GM18870 (cell line): ENCODE measurements around the gene KLF7.
"Not testable (repeated sequence)": the region's sequence is repeated elsewhere in the genome, so short reads cannot be mapped to it uniquely, and the experiment has no call there.

Experiments used
- ATAC-seq: cut with Tn5 transposase; IDR thresholded peaks from one replicate; pipeline ENCODE4 v1.9.1; 2021; ENCODE audit warnings: moderate library complexity; ENCODE audit not compliant: unreplicated experiment

KLF7 gene

DNA sequence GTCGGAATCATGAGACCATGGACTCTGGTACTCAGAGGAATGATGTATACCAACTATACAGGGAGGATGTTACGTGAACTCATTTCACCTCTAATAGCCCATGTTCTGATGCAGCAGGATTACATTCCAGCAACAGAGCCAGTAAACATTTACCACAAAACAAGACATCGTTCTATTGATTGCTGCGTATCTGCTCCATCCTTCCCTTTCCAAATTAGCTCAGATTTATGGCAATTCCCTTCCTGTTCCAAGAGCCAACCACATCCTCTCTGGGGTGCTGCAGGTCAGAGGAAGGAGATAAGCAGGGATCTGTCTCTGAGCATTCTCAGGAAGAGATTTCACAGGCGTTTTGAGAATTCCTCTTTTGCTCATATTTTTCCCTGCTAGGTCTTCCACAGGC, 98.3 kb downstream of the KLF7 start:
- ATAC-seq, result no peak

DNA sequence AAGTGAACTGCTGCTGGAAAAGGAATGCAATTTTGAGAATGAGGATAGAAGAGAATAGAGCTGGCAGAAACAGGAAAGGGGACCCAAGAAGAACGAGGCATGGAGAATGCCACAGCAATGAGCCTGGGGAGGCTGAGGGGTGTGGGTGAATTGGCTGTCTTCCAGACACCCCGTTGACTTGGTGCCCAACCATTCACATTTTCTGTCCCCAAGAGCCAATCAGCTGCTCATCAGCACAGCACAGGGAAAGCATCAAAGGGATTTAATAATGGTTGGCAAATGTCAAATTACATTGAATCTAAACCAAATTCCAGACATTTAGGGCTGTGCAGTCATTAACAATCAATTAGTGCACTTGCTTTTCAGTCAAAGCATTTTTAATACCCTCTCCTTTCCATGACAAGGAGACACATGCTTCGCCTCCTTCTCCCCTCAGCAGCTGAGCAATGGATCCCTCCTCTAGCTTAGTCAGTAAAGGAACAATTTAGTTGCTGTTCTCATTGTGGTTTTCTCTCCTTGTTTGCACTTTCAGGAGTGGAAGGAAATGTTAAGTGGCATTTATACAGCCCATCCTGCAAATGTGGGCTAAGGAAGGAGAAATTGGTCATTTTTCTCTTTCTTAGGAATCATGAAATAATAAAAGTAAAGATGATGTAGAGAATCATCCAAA, 98.8 kb downstream of the KLF7 start:
- ATAC-seq, result no peak

DNA sequence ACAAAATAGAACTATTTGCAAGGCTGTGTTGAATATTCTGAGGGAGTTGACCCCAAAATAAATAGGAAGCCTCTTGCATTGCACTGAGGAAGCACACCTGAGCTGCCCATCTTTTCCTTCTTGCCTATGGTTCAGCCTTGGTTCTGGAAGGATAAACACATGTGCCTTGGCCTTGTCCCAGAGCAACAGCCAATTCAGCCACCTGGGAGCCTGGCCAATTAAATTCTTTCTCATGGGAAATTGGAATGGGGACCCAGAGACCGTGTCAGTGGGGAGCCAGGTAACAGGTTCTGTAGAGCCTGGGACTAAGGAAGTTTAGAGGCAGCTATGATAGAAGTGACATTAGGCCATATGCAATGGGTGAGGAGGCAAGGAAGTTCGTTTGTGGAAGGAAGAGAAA, 99.6 kb downstream of the KLF7 start:
- no peak for ATAC-seq

DNA sequence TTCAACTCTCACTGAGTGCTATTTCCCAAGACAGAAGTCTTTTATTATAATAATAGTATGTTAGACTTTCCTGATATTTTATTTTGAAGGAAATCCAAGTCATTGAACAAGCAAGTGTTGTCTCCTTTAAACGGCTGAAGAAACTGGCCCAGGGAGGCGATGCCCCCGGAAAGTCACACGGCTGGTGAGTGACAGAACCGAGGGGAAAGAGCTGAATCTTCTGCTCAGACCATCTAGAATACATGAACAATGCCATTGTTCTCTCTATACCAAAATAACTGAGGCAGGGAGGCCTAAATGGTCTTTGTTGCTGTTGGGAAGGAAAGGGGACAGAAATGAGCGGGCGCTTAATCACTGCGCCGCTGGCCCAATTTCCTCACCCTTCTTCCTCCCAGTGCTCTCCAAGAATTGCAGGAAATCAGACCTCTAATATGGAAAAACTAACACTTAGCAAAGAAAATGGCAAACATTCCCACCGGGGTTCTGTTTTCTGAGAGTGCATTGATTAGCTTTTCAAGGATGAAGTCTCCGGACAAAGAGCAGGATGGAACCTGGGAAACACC, 101.5 kb downstream of the KLF7 start:
- ATAC-seq, result no peak

DNA sequence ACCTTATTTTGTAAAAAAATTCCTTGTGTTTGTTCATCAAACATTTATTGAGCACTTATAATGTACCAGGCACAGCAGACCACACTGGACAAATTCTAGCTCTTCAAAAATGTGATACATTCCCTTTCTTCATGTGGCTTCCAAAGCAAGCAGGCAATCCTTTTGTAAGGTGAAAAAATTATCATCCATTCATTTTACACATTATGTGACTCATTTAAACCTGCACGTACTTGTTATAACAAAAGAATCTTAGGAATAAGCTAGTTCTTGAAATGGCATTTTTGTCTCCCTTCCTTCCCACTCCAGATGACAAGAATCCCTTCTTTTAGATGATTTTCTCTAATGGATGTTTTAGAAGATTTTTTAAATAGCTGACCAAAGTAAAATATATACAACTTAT, 104.6 kb downstream of the KLF7 start:
- no peak for ATAC-seq

DNA sequence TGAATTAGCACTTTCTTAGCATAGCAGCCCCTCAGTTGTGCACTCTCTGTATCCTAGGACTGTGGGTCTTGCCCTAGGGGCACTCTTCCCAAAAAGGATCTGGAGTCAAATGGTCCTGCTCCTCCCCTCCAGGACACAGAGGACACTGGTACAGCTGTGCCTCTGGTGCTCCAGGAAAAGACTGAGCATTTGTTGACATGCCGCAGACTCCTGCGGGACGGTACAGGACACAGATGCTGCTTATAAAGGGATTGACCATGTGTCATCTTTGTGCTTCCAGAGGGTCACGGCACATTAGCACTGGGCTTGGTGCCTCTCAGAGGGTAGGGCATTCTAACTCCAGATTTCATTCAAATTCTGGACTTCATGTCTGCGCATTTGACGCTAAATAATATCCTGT, 110.5 kb downstream of the KLF7 start:
- no peak for ATAC-seq

DNA sequence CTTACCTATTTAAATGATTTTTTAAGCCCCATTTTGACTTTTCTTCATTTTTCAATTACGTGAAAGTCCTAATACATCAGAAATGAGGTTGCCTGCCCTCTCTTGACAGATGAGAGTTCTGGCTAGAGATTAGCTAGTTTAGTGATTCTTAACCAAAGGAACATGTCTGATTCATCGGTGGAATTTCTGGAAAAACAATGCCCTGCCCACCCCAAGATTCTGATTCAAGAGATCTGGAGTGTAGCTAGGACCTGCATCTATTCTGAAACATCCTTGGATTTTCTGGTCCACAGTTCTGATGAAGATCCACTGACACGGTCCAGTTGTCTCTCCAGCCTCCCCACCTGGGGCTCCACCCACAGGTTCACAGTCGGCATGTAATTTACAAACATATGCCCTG, 111.2 kb downstream of the KLF7 start:
- ATAC-seq, result no peak

DNA sequence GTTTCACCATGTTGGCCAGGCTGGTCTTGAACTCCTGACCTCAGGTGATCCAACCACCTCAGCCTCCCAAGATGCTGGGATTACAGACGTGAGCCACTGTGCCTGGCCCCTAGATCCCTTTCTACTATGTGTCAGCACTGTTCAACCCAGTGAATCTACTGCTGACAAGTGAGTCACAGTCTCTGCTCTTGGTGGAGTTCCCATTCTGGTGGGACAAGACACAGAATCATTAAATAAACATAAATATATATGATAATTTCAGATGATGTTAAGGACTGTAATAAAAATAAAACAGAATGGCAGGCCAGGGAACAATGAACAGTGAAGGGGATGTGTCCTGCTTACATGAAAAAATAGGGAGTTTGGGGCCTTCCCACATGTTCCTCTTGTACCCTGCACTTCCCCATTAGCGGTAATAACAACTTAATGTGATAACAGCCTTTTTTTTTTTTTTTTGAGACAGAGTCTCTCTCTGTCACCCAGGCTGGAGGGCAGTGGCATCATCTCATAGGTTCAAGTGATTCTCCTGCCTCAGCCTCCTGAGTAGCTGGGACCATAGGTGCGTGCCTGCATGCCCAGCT, 114.3 kb downstream of the KLF7 start:
- ATAC-seq, result no peak

DNA sequence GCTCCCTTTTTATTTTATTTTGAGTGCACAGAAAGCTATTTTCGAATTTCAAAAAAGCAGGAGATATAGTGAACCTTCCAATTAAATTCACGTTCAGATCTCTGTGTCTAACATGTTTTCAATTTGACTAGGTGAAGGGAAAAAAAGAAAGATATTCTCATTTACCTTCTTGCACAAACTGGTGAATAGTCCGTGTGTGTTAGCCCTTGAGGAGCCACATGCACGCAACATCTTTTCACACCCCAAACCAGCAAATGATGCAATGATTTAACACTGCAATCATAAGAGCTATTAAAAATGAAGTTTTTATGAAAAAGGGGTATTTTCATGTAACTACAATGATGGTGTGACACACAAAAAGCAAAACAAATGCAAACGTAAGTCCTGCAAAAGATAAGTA, 116.6 kb downstream of the KLF7 start:
- no peak for ATAC-seq

DNA sequence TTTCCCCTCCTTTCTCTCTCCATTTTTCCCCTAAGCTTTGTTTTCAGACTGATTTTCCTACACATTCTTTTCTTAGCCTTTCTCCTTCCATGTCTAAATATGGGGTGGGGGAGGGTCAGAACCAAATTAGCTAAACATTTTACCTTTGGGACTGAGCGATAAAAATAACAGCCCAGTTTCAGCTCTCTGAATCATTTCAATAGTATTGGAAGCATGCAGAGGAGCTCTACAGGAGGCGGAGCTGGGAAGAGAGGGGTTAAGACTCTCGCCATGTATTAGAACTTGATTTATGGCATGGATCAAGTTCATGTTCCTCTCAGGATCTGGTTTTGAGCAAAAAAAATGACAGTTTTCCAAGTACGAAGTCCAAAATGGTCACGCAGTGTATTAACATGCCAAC, 117.3 kb downstream of the KLF7 start:
- no peak for ATAC-seq

DNA sequence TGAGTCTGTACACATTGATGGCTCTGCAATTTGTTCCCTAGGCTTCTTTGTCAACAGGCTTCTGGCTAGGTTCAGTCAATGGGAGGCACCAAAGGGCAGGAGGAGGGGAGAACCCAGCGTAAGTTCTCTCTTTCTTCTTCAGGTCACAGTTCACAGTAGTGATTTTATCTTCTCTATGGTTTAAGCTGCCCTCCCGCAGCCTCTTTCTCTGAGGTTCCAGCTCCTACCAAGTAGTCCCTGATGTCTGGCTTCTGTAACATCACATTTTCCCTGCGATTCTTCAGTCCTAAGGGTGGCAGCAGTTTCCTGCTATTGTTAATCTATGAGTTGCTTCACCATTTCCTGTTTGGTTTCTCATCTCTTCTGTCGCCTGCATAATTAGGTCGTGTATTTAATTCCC, 119.0 kb downstream of the KLF7 start:
- ATAC-seq, result no peak

DNA sequence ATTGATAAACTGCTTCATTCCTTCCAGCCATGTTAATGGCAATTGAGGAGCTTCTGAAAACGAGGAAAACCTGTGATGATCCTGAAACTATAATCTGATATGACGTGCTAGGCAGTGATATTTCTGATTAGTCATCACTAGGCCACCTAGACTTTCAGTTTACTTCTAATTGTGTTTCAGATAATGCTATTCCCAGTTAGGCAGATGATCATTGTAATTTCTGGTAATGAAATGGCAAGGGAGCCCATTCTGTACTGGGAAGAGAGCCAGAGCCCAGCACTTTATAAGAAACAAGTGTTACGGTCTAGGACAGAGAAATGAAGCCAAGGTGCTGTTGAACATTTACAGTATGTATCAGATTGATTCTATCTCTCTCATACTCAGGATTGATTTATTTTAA, 120.2 kb downstream of the KLF7 start:
- ATAC-seq, result no peak

DNA sequence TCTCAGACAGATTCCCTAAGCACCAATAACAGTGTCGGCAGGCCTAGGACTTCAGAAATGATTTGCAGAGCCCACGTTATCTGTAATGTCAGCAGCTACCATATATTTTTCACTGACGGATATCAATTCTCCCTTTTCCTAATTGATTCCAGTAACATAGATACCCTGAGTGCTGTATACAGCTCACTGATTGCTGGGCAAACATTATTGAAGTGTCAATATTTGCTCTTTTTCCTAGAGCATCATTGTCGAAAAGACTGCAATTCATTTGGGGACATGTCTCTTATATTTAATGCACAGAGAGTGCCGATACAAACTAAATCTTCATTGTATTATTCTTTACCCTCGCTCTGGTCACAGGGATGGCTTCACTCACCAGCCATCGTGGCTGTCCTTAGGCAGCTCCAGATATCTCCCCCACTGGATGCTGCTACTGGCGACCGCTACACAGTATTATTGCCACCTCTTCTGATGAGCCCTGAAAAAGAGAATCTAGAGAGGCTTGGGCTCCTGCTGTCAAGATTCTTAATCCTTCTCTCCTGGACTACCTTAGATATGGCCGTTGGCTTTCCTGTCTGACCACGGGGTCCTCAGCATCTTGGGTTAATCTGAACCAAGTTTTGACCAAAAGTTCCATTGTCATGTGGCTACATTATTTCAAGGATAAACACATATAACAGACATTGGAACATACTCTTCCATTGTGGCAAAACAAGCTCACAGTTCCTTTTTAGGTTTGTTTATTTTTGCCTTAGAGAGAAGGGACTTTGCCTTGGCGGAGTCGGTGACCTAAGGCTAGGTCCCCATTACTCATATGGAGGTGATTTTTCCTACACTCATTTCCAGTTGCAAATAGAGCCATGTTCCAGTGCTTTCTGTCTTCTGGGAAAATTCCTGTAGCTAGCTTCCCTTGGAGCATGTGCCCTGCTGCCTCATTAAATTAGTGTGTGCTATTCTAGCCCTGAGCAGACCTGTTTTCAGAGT, 121.1 kb downstream of the KLF7 start:
- no peak for ATAC-seq

DNA sequence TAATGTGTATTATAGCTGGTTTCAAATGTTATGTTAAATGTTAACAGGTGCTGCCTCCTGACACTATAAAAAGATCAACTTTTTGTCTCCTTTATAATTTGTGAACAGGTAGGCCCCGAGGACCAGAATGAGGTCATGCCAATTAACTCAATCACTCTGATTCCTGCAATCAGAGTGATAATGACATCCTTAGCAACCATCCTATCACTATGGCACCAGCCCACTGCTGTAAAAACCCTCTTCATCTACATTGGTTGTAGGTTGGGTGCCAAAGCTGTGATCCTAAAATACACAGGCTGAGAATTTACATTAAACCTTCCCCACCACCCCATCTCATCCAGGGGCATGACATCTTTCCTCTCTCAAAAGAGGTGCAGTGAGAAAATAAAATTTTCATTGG, 122.9 kb downstream of the KLF7 start:
- no peak for ATAC-seq

DNA sequence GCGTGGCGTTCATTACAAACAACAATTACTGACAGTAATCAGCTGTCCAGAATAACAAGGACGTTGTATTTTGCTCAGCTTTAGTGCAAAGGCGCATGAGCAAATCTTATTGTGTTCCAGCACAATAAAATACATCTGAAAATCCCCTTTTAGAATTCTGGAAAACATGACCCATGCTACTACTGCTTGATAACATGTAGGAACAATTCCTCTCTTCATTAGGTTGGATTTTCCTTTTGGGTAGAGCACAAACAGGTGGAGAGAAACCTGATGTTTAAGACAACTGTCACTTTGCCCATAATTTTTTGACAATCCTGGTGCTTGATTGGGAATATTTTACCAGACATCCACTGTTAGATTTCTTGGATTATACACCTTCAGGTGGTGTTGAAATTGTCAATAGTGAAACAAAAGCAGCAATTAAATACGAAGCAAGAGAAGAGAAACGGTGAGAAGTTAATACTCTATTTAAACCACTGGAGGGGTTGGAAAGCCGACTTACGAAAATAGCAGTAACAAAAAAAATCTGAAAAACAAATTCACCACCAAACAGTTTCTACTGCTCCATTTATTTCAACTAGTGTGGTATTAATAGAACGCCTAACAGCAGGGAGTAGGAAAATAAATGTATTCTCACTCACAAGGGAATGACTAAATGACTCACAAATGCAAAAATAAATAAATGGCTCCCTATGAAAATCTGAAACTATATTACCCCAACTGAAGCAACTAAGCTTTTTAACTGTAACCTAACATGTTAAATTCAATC, 123.8 kb downstream of the KLF7 start:
- no peak for ATAC-seq

DNA sequence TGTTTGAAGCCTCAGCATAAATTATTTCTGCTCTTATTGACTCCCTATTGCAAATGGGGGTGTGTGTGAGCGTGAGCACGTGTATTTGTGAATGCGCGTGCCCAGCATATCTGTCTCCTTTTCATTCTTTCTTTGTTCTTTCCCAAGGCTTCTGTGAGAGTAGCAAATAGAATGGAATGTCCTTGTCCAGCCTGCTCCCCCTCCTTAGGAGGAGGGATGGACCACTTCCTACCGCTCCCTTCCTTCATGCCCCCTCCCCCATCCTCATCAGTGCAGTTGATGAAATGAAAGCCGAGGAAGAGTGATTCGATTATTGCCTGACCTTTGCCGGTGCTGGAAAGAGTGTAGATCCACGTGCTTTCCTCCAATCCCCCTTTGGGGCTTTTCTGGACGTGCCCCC, 124.5 kb downstream of the KLF7 start:
- no peak for ATAC-seq

DNA sequence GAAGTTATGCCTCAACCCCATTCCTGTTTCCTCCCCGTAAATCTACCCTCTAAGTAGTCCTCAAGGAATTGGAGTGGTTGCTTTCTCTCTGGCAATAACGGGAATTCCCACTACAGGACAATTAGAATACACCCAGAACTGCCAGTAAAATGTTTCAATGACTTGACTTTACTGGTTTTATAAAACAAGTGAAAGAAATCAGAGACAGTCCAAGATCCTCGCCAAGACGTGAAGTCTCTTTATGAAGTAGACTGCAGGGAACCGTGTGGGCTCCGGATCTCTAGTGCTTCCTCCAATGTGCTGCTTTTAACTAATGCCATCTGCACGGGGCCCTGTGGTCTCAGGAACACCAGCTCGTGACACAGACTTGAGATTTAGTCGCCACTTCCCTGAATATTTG, 125.1 kb downstream of the KLF7 start:
- no peak for ATAC-seq

DNA sequence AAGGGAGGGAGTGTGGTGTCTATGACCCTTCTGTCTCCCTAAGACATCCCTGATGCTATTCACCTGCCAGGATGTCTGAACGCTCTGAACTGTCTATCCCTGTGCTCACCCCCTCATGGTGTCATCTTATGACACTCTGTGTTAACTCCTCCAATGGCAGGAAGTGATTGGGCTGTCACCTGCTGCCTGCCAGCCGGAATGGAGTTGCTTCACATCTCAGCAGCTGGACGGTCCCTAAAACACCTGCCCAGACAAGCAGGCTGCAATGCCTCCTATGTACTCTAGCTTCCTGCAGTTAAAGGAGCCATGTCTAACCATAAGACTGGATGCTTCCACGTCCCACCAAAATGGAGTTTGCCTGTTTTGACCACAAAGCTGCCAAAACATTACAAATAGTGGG, 126.5 kb downstream of the KLF7 start:
- ATAC-seq, result no peak

DNA sequence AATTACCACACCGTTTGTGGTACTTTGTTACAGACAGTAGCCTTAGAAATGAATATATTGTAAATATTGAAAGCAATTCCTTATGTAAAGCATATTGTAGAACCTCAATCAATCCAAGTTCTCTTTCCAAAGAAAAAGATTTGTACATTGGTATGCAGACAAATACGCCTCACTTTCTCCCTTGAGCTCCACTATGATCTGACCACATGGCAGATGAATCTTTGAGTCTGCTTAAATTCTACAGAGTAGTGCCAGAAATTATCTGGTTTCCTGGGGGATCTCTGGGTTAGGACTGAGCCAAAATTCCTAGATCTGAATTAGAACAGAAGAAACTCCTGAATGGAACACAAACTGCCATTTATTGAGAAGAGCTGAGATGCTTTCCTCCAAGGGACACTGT, 127.4 kb downstream of the KLF7 start:
- no peak for ATAC-seq

DNA sequence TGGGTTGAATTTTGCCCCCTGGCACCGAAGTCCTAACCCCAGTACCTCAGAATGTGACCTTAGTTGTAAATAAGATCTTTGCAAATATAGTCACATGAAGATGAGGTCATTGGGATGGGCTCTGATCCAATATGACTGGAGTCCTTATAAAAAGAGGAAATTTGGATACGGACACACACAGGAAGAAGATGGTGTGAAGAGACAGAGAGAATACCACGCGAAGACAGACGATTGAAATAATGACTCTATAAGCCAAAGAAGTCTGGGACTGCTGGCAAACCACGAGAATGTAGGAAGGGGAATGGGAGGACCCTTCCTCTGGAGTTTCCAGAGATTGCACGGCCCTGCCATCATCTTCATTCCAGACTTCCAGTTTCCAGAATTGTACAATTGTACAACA, 127.9 kb downstream of the KLF7 start:
- ATAC-seq, result no peak

DNA sequence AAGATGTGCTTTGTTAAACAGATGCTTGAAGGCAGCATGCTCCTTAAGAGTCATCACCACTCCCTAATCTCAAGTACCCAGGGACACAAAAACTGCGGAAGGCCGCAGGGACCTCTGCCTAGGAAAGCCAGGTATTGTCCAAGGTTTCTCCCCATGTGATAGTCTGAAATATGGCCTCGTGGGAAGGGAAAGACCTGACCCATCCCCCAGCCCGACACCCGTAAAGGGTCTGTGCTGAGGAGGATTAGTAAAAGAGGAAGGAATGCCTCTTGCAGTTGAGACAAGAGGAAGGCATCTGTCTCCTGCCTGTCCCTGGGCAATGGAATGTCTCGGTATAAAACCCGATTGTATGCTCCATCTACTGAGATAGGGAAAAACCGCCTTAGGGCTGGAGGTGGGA, 128.7 kb downstream of the KLF7 start:
- not testable (repeated sequence) for ATAC-seq
